ENCODE measurements around the gene SOX6.

- no peak for TF ChIP-seq CTCF (conservative IDR thresholded peaks at IDR 0.05 in 1 of 2, IDR thresholded peaks at IDR 0.05 in 1 of 2; ENCODE audit: low read depth in 1 of 2, low read length in 2 of 2)
- TF ChIP-seq EZH2 (IDR thresholded peaks at IDR 0.05; ENCODE audit: low read length, missing control alignments): no peak
These were observed 258.8 kb downstream of the SOX6 start for GRCh38 chr11:16097543-16097942.

Data from fibroblast of lung (primary cell).